HepG2 (cell line): ENCODE data around the gene SLC25A11.

ENCODE experiments used
- POLR2A ChIP-seq, 2 experiments: IDR thresholded peaks; 2 replicates each; pipeline ENCODE4 v1.6.1; 2011; ENCODE audit warnings: low read depth in 2 of 2, low read length in 2 of 2, mild to moderate bottlenecking in 1 of 2, moderate library complexity in 1 of 2; ENCODE audit not compliant: insufficient read depth in 1 of 2
- YY1 ChIP-seq: IDR thresholded peaks from 2 replicates; pipeline ENCODE4 v1.6.1; 2011; ENCODE audit warnings: low read length, low read depth, moderate library complexity, mild to moderate bottlenecking; ENCODE audit not compliant: insufficient read depth, insufficient replicate concordance

- peak; percentile 4 for TF ChIP-seq YY1
- peak in 1 of 2 experiments; percentile 67; a peak in 3 of 4 replicates for TF ChIP-seq POLR2A (IDR thresholded peaks at IDR 0.05; ENCODE audit: insufficient read depth in 1 of 2, low read depth in 2 of 2, low read length in 2 of 2)
These were observed 10.4 kb upstream of the SLC25A11 start for GRCh38 chr17:4950075-4950745.
